ENCODE data around the gene IL6R.
"Not testable (repeated sequence)": the region's sequence is repeated elsewhere in the genome, so short reads cannot be mapped to it uniquely, and the experiment has no call there.

IL6R gene

GRCh38 chr1:154478639-154479038 is 73.5 kb downstream of the IL6R start:
- DNase-seq, result no peak

GRCh38 chr1:154479764-154480421 is 74.8 kb downstream of the IL6R start:
- peak in 47 of 58 donors; percentile 16 to 85 (median 49) for DNase-seq

GRCh38 chr1:154481053-154481452 is 75.9 kb downstream of the IL6R start:
- no peak for DNase-seq

GRCh38 chr1:154483941-154484803 is 79.0 kb downstream of the IL6R start:
- DNase-seq, result no peak

- DNase-seq, result no peak
Measured at GRCh38 chr1:154485106-154485505, 80.0 kb downstream of the IL6R start.

- no peak for DNase-seq
Measured at GRCh38 chr1:154485910-154486496, 80.9 kb downstream of the IL6R start.

GRCh38 chr1:154486756-154487155 is 81.6 kb downstream of the IL6R start:
- DNase-seq, result not testable (repeated sequence)

GRCh38 chr1:154488922-154489321 is 83.8 kb downstream of the IL6R start:
- no peak for DNase-seq

GRCh38 chr1:154489695-154490274 is 84.6 kb downstream of the IL6R start:
- no peak for DNase-seq

- no peak for DNase-seq
Measured at GRCh38 chr1:154490317-154490716, 85.2 kb downstream of the IL6R start.

- no peak for DNase-seq
Measured at GRCh38 chr1:154492115-154492514, 87.0 kb downstream of the IL6R start.

GRCh38 chr1:154493276-154493675 is 88.1 kb downstream of the IL6R start:
- DNase-seq, result peak in 8 of 58 donors; percentile 9 to 23 (median 14)

GRCh38 chr1:154495496-154496273 is 90.5 kb downstream of the IL6R start:
- DNase-seq, result no peak

GRCh38 chr1:154496383-154496782 is 91.2 kb downstream of the IL6R start:
- DNase-seq, result no peak

GRCh38 chr1:154497026-154497806 is 92.1 kb downstream of the IL6R start:
- DNase-seq, result no peak

- DNase-seq, result no peak
Measured at GRCh38 chr1:154499446-154499845, 94.3 kb downstream of the IL6R start.

- no peak for DNase-seq
Measured at GRCh38 chr1:154500533-154500932, 95.4 kb downstream of the IL6R start.

GRCh38 chr1:154501423-154502065 is 96.4 kb downstream of the IL6R start:
- DNase-seq, result no peak

GRCh38 chr1:154502066-154502743 is 97.1 kb downstream of the IL6R start, which contains the start of the genes SHE and TDRD10:
Gene SHE (minus strand): TSS chr1:154502412. CDS start chr1:154502026, 386 bp downstream.
Gene TDRD10 (plus strand): TSS chr1:154502219. CDS start chr1:154506904, 4,685 bp downstream.
- no peak for DNase-seq
